Esophagus squamous epithelium (tissue), 4 donors: ENCODE results near the gene SPTSSA.
"Not testable (repeated sequence)": the region's sequence is repeated elsewhere in the genome, so short reads cannot be mapped to it uniquely, and the experiment has no call there.

ENCODE experiments used
- CTCF ChIP-seq, 6 experiments: fragments of 450-650 bp in 4 of 6; fragments of 200-600 bp in 2 of 6; sonication (generic) in 2 of 6; IDR thresholded peaks; one replicate each; pipeline ENCODE4 v1.5.1; 2016 to 2019; ENCODE audit warnings: antibody characterized with exemption in 6 of 6, mild to moderate bottlenecking in 4 of 6, moderate library complexity in 4 of 6
- POLR2A ChIP-seq, 4 donors: fragments of 450-650 bp; IDR thresholded peaks; one replicate each; pipeline ENCODE4 v1.6.1; 2017; ENCODE audit warnings: antibody characterized with exemption in 4 of 4, mild to moderate bottlenecking in 4 of 4, moderate library complexity in 3 of 4

- not testable (repeated sequence) for TF ChIP-seq CTCF, POLR2A (IDR thresholded peaks at IDR 0.05)
These were observed 14.0 kb upstream of the SPTSSA start for GRCh38 chr14:34476036-34476435.
